Nephron (organoid): ENCODE results near the gene PRKN.

Experiments used
- H3K27ac Mint-ChIP-seq, 3 experiments: 2 replicates each; pipeline ENCODE4 v1.8.0; 2020; ENCODE audit warnings: mixed read lengths in 3 of 3, mild to moderate bottlenecking in 2 of 3, moderate library complexity in 1 of 3
- H3K27me3 Mint-ChIP-seq: 2 replicates; pipeline ENCODE4 v1.8.0; 2021; ENCODE audit warnings: low read depth, mild to moderate bottlenecking, moderate library complexity, mixed read lengths
- H3K36me3 Mint-ChIP-seq: 2 replicates; pipeline ENCODE4 v1.8.0; 2020; ENCODE audit warnings: low read depth, mixed read lengths
- H3K4me1 Mint-ChIP-seq: 2 replicates; pipeline ENCODE4 v1.8.0; 2020; ENCODE audit warnings: mixed read lengths
- H3K4me3 Mint-ChIP-seq, 3 experiments: 2 replicates each; pipeline ENCODE4 v1.8.0; 2020; ENCODE audit warnings: mild to moderate bottlenecking in 3 of 3, mixed read lengths in 3 of 3, moderate library complexity in 2 of 3
- H3K9me3 Mint-ChIP-seq: 2 replicates; pipeline ENCODE4 v1.8.0; 2020; ENCODE audit warnings: mixed read lengths
- CTCF ChIP-seq, 3 experiments: fragments of 200-600 bp; sonication (generic); IDR thresholded peaks; one replicate each; pipeline ENCODE4 v1.5.0; 2021; ENCODE audit warnings: antibody characterized with exemption in 3 of 3; ENCODE audit not compliant: unreplicated experiment in 3 of 3

The PRKN gene

GRCh38 chr6:162450358-162450757 is 277.2 kb downstream of the PRKN start:
- H3K4me1 Mint-ChIP-seq, result no peaks in the 10 kb centered on the region
- H3K4me3 Mint-ChIP-seq, result no peak overlapping the region
- peaks cover 4% of the 10 kb centered on the region for H3K27me3 Mint-ChIP-seq
- H3K27ac Mint-ChIP-seq, result no peak overlapping the region
- no peaks in the 10 kb centered on the region for H3K9me3 Mint-ChIP-seq
- TF ChIP-seq CTCF (IDR thresholded peaks at IDR 0.05; ENCODE audit: unreplicated experiment in 3 of 3), result no peak
- H3K36me3 Mint-ChIP-seq, result no peaks in the 10 kb centered on the region

- Mint-ChIP-seq H3K9me3 (no peaks in the 10 kb centered on the region), H3K4me3 (no peak overlapping the region), H3K27me3 (peaks cover 4% of the 10 kb centered on the region), H3K4me1 (no peaks in the 10 kb centered on the region), H3K27ac (no peak overlapping the region), H3K36me3 (no peaks in the 10 kb centered on the region)
- TF ChIP-seq CTCF (IDR thresholded peaks at IDR 0.05; ENCODE audit: unreplicated experiment in 3 of 3), result no peak
Measured at GRCh38 chr6:162448294-162448693, 279.3 kb downstream of the PRKN start.

- H3K27ac Mint-ChIP-seq, result peak overlapping the region in 2 of 3 experiments; percentile 5 to 37
- H3K9me3 Mint-ChIP-seq, result peaks cover 15% of the 10 kb centered on the region
- TF ChIP-seq CTCF (IDR thresholded peaks at IDR 0.05; ENCODE audit: unreplicated experiment in 3 of 3), result no peak
- H3K4me1 Mint-ChIP-seq, result no peaks in the 10 kb centered on the region
- H3K36me3 Mint-ChIP-seq, result peaks cover 13% of the 10 kb centered on the region
- H3K27me3 Mint-ChIP-seq, result no peaks in the 10 kb centered on the region
- H3K4me3 Mint-ChIP-seq, result no peak overlapping the region
Measured at GRCh38 chr6:162443101-162443500, 284.5 kb downstream of the PRKN start.

- peak overlapping the region in 2 of 3 experiments; percentile 5 to 37 for H3K27ac Mint-ChIP-seq
- H3K27me3 Mint-ChIP-seq, result no peaks in the 10 kb centered on the region
- peak; percentile 27 to 68 (median 32) for TF ChIP-seq CTCF (IDR thresholded peaks at IDR 0.05; ENCODE audit: unreplicated experiment in 3 of 3)
- H3K4me1 Mint-ChIP-seq, result no peaks in the 10 kb centered on the region
- H3K9me3 Mint-ChIP-seq, result peaks cover 19% of the 10 kb centered on the region
- H3K4me3 Mint-ChIP-seq, result no peak overlapping the region
- peaks cover 13% of the 10 kb centered on the region for H3K36me3 Mint-ChIP-seq
Measured at GRCh38 chr6:162442687-162443086, 284.9 kb downstream of the PRKN start.

GRCh38 chr6:162441991-162442390 is 285.6 kb downstream of the PRKN start:
- no peak overlapping the region for H3K27ac Mint-ChIP-seq
- H3K27me3 Mint-ChIP-seq, result no peaks in the 10 kb centered on the region
- H3K9me3 Mint-ChIP-seq, result peaks cover 20% of the 10 kb centered on the region
- H3K36me3 Mint-ChIP-seq, result peaks cover 13% of the 10 kb centered on the region
- TF ChIP-seq CTCF (IDR thresholded peaks at IDR 0.05; ENCODE audit: unreplicated experiment in 3 of 3), result no peak
- H3K4me1 Mint-ChIP-seq, result no peaks in the 10 kb centered on the region
- H3K4me3 Mint-ChIP-seq, result no peak overlapping the region

GRCh38 chr6:162438980-162439379 is 288.6 kb downstream of the PRKN start:
- Mint-ChIP-seq H3K36me3 (peaks cover 13% of the 10 kb centered on the region), H3K4me3 (no peak overlapping the region), H3K9me3 (peaks cover 20% of the 10 kb centered on the region), H3K4me1 (no peaks in the 10 kb centered on the region), H3K27me3 (no peaks in the 10 kb centered on the region), H3K27ac (no peak overlapping the region)
- no peak for TF ChIP-seq CTCF (IDR thresholded peaks at IDR 0.05; ENCODE audit: unreplicated experiment in 3 of 3)
